Hepatocyte (in vitro differentiated cells): ENCODE results near the gene NOC2L. TPM values are rescaled to one million over a fixed set of nuclear protein-coding genes. Genes with fewer than 3 reads are reported as not detected.

Source experiments
- DNase-seq: peaks from one replicate; pipeline ENCODE4 v3.0.0-alpha.2; 2016; ENCODE audit warnings: low spot score
- H2AFZ ChIP-seq: fragments of 200-600 bp; sonication (generic); 2 replicates; pipeline ENCODE4 v1.6.0; 2016; ENCODE audit warnings: antibody characterized with exemption, mild to moderate bottlenecking
- H3K27ac ChIP-seq: fragments of 200-600 bp; sonication (generic); 2 replicates; pipeline ENCODE4 v1.5.1; 2016; ENCODE audit warnings: mild to moderate bottlenecking
- H3K27me3 ChIP-seq: fragments of 200-600 bp; sonication (generic); 2 replicates; pipeline ENCODE4 v1.6.1; 2016
- H3K36me3 ChIP-seq: fragments of 200-600 bp; sonication (generic); replicated peaks from 2 replicates; pipeline ENCODE4 v1.5.1; 2016; ENCODE audit warnings: low read depth; ENCODE audit not compliant: insufficient read depth
- H3K4me1 ChIP-seq: fragments of 200-600 bp; sonication (generic); 2 replicates; pipeline ENCODE4 v1.5.1; 2016; ENCODE audit warnings: mild to moderate bottlenecking, moderate library complexity; ENCODE audit not compliant: insufficient read depth
- H3K4me2 ChIP-seq: fragments of 200-600 bp; sonication (generic); 2 replicates; pipeline ENCODE4 v1.6.0; 2016
- H3K4me3 ChIP-seq: fragments of 200-600 bp; sonication (generic); 2 replicates; pipeline ENCODE4 v1.5.1; 2016; ENCODE audit warnings: mild to moderate bottlenecking
- H3K79me2 ChIP-seq: fragments of 200-600 bp; sonication (generic); 2 replicates; pipeline ENCODE4 v1.6.0; 2017; ENCODE audit warnings: mild to moderate bottlenecking
- H3K9me2 ChIP-seq: fragments of 200-600 bp; sonication (generic); replicated peaks from 2 replicates; pipeline ENCODE4 v1.6.0; 2017; ENCODE audit warnings: mild to moderate bottlenecking; ENCODE audit not compliant: insufficient read depth
- H3K9me3 ChIP-seq: fragments of 200-600 bp; sonication (generic); 2 replicates; pipeline ENCODE4 v1.5.1; 2016; ENCODE audit warnings: low read depth, mild to moderate bottlenecking
- H4K20me1 ChIP-seq: fragments of 200-600 bp; sonication (generic); 2 replicates; pipeline ENCODE4 v1.6.0; 2016; ENCODE audit warnings: mild to moderate bottlenecking; ENCODE audit not compliant: insufficient read depth, poor library complexity, severe bottlenecking
- EZH2 ChIP-seq: fragments of 200-600 bp; sonication (generic); IDR thresholded peaks from 2 replicates; pipeline ENCODE4 v1.6.1; 2016; ENCODE audit warnings: antibody characterized with exemption, mild to moderate bottlenecking, borderline replicate concordance
- EZH2phosphoT487 ChIP-seq: fragments of 200-600 bp; sonication (generic); IDR thresholded peaks from one replicate; pipeline ENCODE4 v1.6.1; 2018; ENCODE audit warnings: antibody characterized with exemption, mild to moderate bottlenecking, low read depth, moderate library complexity; ENCODE audit not compliant: unreplicated experiment, severe bottlenecking
- WGBS: methylation state at CpG from one replicate; pipeline ENCODE4 v1.1.6; 2016; ENCODE audit warnings: low lambda C conversion rate; ENCODE audit errors: missing lambda C conversion rate; 5-methylcytosine and 5-hydroxymethylcytosine counted together
- polyA plus RNA-seq: library from polyadenylated mRNA; unstranded; fragments of >200 nt; fragmentation: Nextera tagmentation; extraction: Ambion mirVana; gene quantifications from 2 replicates; pipeline ENCODE4 v1.2.1, GENCODE V29; 2016
- total RNA-seq: library from RNA; depleted of rRNA; stranded (reverse); fragments of >200 nt; gene quantifications from 2 replicates; pipeline ENCODE4 v1.2.3, GENCODE V29; 2014
- TF ChIP-seq, protein P1 (sequence below): fragments of 200-600 bp; sonication (generic); IDR thresholded peaks from 2 replicates; pipeline ENCODE4 v1.5.1; 2016; ENCODE audit warnings: antibody characterized with exemption, mild to moderate bottlenecking; ENCODE audit not compliant: poor library complexity

Gene NOC2L
- total and polyA plus RNA-seq, 2 experiments from 2014 or later, result 44.3 to 66.6 TPM

DNA sequence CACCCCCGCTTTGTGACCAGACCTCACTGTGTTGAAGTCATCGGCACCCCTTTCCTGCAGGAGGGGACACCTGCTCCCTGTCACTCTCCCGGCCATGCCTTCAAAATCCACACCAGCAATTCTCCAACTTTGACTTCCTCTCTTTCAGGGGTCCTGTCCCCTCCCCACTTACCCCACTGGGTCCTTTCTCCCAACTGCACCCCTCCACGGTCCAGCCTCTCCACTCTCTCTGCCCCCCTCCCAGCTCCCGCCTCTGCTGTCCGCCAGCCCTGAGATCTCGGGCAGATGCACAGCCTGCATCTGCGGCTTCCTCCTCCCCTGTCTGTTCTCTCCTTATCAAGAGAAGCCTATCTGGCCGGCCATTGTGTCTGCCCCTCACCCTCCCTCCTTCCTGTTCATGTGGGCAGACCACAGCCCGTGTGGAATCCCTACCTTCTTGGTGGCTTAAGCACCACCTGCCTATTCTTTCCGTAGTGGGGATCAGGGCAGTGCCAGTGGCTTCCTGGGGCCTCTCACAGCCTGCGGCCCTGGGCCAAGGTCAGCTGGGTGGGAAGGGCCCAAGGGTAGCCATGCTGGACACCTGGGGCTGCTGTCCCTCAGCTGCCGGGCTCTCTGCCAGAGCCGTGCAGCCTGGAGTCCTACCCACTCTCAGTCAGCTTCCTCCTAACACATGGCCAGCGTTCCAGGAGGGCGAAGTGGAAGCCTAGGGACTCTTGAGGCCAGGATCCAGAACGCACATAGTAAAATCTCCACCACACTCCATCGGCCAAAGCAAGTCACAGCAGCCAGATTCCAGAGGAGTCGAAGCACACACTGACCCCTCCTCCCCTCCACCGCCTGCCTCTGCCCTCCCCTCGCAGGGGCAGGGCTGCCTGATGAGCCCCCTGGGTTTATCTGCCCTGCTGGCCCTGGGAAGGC lies 46.0 kb upstream of the NOC2L start:
- H3K9me3 ChIP-seq, result no peaks in the 10 kb centered on the region
- H3K36me3 ChIP-seq, result no peaks in the 10 kb centered on the region
- TF ChIP-seq EZH2phosphoT487, result no peak
- TF ChIP-seq EZH2, result no peak
- TF ChIP-seq, protein P1, sequence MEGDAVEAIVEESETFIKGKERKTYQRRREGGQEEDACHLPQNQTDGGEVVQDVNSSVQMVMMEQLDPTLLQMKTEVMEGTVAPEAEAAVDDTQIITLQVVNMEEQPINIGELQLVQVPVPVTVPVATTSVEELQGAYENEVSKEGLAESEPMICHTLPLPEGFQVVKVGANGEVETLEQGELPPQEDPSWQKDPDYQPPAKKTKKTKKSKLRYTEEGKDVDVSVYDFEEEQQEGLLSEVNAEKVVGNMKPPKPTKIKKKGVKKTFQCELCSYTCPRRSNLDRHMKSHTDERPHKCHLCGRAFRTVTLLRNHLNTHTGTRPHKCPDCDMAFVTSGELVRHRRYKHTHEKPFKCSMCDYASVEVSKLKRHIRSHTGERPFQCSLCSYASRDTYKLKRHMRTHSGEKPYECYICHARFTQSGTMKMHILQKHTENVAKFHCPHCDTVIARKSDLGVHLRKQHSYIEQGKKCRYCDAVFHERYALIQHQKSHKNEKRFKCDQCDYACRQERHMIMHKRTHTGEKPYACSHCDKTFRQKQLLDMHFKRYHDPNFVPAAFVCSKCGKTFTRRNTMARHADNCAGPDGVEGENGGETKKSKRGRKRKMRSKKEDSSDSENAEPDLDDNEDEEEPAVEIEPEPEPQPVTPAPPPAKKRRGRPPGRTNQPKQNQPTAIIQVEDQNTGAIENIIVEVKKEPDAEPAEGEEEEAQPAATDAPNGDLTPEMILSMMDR, result no peak
- H4K20me1 ChIP-seq, result no peaks in the 10 kb centered on the region
- peaks cover 32% of the 10 kb centered on the region for H3K4me1 ChIP-seq
- DNase-seq, result peak; percentile 74
- H3K4me3 ChIP-seq, result no peak overlapping the region
- peaks cover 16% of the 10 kb centered on the region for H3K79me2 ChIP-seq
- H3K9me2 ChIP-seq, result no peaks in the 10 kb centered on the region
- H3K27me3 ChIP-seq, result no peaks in the 10 kb centered on the region
- H3K27ac ChIP-seq, result peak overlapping the region; percentile 97
- no peak overlapping the region for H2AFZ ChIP-seq
- H3K4me2 ChIP-seq, result peak overlapping the region; percentile 57
- 33% methylated on average over 21 of the region's 21 CpGs for whole genome bisulfite sequencing

DNA sequence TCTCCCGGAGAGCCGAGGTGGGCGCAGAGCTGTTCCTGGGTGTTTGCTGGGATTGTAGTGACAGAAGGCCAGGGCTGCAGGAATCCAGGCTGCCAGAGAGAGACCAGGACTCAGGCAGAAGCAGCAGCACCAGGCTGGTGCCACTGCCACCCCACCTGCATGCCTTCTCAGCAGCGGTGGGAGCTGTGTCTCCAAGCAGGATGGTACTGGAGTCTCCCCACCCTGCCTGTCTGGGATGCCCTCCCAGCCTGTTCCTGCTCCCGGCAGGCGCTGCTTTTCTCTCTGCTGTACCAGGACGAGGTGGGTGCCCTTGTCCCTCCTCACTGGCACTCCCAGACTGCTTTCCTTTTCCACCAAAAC lies 45.3 kb upstream of the NOC2L start:
- Histone ChIP-seq H3K4me1 (peaks cover 32% of the 10 kb centered on the region), H3K4me3 (no peak overlapping the region)
- WGBS, result 80% methylated on average over 7 of the region's 7 CpGs

DNA sequence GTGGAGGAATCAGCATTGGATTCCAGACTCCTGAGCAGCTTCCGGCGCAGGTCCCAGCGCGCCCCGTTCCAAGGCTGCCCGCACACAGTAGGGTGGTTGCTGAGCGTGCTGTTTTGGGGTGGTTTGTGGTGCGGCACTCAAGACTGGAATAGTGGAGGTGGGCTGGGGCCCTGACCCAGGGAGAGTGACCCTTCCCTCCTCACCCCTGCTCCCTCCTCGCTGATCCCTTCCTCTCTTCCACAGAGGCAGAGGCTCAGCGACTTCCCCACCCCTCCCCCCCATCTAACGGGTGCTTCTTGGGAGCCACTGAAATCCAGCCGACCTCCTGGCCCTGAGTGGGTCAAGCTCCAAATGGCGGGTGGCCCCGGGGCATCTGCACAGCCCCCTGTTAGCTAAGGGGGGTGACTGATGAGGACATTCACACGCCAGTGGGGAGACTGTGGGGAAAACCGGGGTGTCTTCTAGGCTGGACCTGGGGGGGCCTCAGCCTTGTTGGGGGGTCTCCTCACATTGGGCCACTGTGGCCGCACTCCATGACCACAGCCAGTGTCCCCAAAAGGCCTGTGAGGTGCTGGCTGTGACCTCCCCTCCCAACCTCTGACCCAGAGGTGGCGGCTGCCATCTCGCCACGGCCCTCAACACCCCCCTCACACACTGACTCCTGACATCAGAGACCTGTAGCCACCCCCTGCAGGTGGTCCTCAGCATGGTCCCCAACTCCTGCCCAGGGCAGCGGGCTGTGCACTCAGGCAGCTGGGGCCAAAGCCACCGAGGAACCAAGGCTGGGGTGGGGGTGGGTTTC lies 44.8 kb upstream of the NOC2L start:
- H3K9me3 ChIP-seq, result no peaks in the 10 kb centered on the region
- H3K4me2 ChIP-seq, result no peak overlapping the region
- H3K9me2 ChIP-seq, result no peaks in the 10 kb centered on the region
- no peak overlapping the region for H2AFZ ChIP-seq
- H3K27me3 ChIP-seq, result no peaks in the 10 kb centered on the region
- peaks cover 32% of the 10 kb centered on the region for H3K4me1 ChIP-seq
- WGBS, result 95% methylated on average over 18 of the region's 22 CpGs
- H4K20me1 ChIP-seq, result no peaks in the 10 kb centered on the region
- peaks cover 16% of the 10 kb centered on the region for H3K79me2 ChIP-seq
- no peak overlapping the region for H3K4me3 ChIP-seq
- peak; percentile 15 for DNase-seq
- no peak for TF ChIP-seq EZH2phosphoT487
- TF ChIP-seq EZH2, result no peak
- TF ChIP-seq, protein P1, result no peak
- no peaks in the 10 kb centered on the region for H3K36me3 ChIP-seq
- no peak overlapping the region for H3K27ac ChIP-seq

More for the DNA sequence above, 45.3 kb upstream of the NOC2L start:
- no peaks in the 10 kb centered on the region for H3K9me2 ChIP-seq
- H3K4me2 ChIP-seq, result peak overlapping the region; percentile 57
- H3K9me3 ChIP-seq, result no peaks in the 10 kb centered on the region
- no peaks in the 10 kb centered on the region for H3K36me3 ChIP-seq
- H2AFZ ChIP-seq, result no peak overlapping the region
- H4K20me1 ChIP-seq, result no peaks in the 10 kb centered on the region
- peaks cover 16% of the 10 kb centered on the region for H3K79me2 ChIP-seq
- no peak overlapping the region for H3K27ac ChIP-seq
- no peak for DNase-seq
- no peak for TF ChIP-seq EZH2phosphoT487
- TF ChIP-seq EZH2, result no peak
- TF ChIP-seq, protein P1, result no peak
- H3K27me3 ChIP-seq, result no peaks in the 10 kb centered on the region
